Stimulated activated naive CD8-positive, alpha-beta T cell treated with anti-CD3 and anti-CD28 coated beads, Interleukin-15, Interleukin-2, amounts not matched to agents 100 ng/mL and 50 ng/mL, for 24 hours (primary cell): Measurements from ENCODE around the gene AATF.

Experiments used
- H3K27ac Mint-ChIP-seq: one replicate; pipeline ENCODE4 v1.8.0; 2021; ENCODE audit warnings: mild to moderate bottlenecking, mixed read lengths
- H3K27me3 Mint-ChIP-seq: one replicate; pipeline ENCODE4 v1.8.0; 2021; ENCODE audit warnings: mixed read lengths
- H3K36me3 Mint-ChIP-seq: one replicate; pipeline ENCODE4 v1.8.0; 2021; ENCODE audit warnings: low read depth, mixed read lengths
- H3K4me1 Mint-ChIP-seq: one replicate; pipeline ENCODE4 v1.8.0; 2021; ENCODE audit warnings: low read depth, mixed read lengths
- H3K4me3 Mint-ChIP-seq: one replicate; pipeline ENCODE4 v1.8.0; 2021; ENCODE audit warnings: mild to moderate bottlenecking, mixed read lengths
- H3K9me3 Mint-ChIP-seq: one replicate; pipeline ENCODE4 v1.8.0; 2021; ENCODE audit warnings: mixed read lengths

AATF gene, protein sequence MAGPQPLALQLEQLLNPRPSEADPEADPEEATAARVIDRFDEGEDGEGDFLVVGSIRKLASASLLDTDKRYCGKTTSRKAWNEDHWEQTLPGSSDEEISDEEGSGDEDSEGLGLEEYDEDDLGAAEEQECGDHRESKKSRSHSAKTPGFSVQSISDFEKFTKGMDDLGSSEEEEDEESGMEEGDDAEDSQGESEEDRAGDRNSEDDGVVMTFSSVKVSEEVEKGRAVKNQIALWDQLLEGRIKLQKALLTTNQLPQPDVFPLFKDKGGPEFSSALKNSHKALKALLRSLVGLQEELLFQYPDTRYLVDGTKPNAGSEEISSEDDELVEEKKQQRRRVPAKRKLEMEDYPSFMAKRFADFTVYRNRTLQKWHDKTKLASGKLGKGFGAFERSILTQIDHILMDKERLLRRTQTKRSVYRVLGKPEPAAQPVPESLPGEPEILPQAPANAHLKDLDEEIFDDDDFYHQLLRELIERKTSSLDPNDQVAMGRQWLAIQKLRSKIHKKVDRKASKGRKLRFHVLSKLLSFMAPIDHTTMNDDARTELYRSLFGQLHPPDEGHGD

DNA sequence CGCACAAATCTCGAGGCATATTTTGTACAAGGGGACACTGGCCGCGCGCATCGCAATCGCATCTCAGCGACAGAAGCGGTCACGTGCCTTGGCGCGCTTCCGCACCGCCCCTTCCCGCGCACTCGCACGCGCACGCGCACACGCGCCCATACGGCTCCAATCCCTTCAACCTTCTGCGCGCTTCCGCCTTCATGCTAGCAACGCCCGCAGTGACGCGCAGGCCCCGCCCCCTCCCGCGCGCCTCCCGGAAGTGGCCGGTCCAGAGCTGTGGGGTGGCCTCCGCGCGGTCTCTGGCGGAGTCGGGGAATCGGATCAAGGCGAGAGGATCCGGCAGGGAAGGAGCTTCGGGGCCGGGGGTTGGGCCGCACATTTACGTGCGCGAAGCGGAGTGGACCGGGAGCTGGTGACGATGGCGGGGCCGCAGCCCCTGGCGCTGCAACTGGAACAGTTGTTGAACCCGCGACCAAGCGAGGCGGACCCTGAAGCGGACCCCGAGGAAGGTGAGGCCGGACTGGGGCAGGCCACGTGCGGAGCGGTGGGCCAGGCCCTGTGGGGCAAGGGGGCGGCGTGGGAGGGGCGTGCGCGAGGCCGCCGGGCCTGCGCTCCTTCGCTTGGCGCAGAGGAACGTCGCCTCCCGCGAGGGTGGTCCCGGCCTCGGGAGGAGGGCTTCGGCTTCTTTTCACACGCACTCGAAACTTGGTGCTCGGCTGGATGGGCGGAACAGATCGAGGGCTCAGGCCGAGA is at the start of gene AATF:
TSS of gene AATF (plus strand) at position 238 of the 744 bp plus-strand sequence. CDS start at position 410, 172 bp downstream.
- Mint-ChIP-seq H3K4me3 (peak within 1 kb of the TSS; percentile 92), H3K36me3 (peaks cover 45% of the 10 kb centered on the region), H3K9me3 (no peaks in the 10 kb centered on the region), H3K4me1 (peaks cover 50% of the 10 kb centered on the region), H3K27me3 (peaks cover 34% of the 10 kb centered on the region), H3K27ac (peak within 1 kb of the TSS; percentile 84)

DNA sequence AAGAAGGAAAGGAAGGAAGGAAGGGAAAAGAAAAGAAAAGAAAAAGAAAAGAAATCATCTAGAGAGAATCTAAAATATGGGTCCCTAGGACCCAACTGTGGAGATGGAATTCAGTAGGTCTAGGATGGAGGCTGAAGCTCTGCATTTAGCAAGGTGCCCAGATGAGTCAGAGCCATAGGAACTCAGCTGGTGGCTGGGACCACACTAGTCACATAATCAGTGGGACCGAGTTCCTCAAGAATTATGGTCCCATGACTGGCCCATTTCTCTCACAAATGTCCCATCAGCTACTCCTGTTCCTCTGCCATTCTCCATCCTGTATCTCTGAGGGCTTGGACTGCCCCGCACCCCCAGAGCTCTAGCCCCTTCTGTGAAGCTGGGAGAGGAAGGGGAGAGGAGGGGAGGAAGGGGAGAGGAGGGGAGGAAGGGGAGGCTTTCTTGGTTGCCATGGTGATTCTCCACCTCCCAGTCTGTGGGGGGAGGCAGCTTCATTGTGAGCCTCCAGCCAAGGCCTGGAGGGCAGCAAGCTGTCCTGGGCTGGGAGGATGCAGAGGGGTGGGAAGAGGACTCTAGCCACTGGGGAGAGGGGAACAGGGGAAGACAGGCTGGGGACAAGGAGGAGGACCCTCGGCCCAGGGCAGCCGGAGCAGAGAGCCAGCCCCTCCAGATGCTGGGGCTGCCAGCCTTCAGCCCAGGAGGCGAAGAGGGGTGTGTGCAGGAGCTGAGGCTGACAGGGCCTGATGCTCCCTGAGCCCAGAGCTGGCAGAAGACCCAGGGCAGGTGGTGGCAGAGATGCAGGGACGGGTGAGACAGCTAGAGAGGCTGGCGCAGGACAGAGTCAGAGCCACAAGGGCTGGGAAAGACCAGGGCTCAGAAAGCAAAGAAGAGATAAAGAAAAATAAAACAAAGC is 49.2 kb upstream of the AATF start:
- H3K9me3 Mint-ChIP-seq, result no peaks in the 10 kb centered on the region
- H3K27me3 Mint-ChIP-seq, result peaks cover 25% of the 10 kb centered on the region
- no peak overlapping the region for H3K27ac Mint-ChIP-seq
- no peaks in the 10 kb centered on the region for H3K4me1 Mint-ChIP-seq
- H3K4me3 Mint-ChIP-seq, result no peak overlapping the region
- H3K36me3 Mint-ChIP-seq, result no peaks in the 10 kb centered on the region

- Mint-ChIP-seq H3K9me3 (no peaks in the 10 kb centered on the region), H3K4me1 (no peaks in the 10 kb centered on the region), H3K27ac (no peak overlapping the region), H3K27me3 (peaks cover 24% of the 10 kb centered on the region), H3K36me3 (no peaks in the 10 kb centered on the region), H3K4me3 (no peak overlapping the region)
Observed at GRCh38 chr17:36900160-36900512, 48.6 kb upstream of the AATF start.

DNA sequence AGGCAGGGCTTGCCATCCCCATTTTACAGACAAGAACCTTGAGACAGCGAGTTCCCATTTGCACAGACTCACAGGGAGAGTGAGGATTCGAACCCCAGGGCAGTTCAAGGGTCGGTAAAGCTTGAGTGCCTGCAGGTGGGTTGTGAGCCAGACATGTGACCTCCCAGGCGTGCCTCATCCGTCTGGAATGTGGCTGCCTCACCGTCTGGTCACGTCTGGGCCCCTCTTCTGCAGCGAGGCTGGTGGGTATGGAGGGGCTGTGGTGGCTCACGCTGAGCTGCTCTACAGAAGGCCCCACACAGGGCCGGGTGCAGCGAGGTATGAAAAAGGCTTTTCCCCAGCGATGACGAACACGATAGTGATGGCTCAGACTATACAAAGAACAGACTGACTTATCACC is 47.2 kb upstream of the AATF start:
- H3K27me3 Mint-ChIP-seq, result peaks cover 25% of the 10 kb centered on the region
- no peak overlapping the region for H3K27ac Mint-ChIP-seq
- H3K4me3 Mint-ChIP-seq, result no peak overlapping the region
- H3K4me1 Mint-ChIP-seq, result no peaks in the 10 kb centered on the region
- no peaks in the 10 kb centered on the region for H3K9me3 Mint-ChIP-seq
- no peaks in the 10 kb centered on the region for H3K36me3 Mint-ChIP-seq

DNA sequence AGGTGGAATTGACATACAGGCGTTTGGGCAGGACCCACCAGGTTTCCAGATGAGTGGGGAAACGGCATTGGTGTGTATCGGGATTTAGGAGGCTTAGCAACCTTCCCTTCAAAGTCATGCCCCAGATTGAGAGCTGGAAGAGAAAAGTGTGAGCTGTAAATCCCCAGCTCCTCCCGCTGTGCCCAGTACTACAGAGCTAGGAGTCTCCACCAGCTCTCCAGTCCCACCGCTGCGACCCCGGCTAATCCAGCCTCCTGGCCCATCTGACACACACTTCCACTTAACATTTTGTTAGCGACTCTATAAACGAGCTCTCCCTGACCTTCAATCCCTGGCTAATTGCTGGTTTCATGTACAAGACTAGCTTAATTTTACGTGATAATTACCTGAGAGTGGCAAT is 41.3 kb upstream of the AATF start:
- Mint-ChIP-seq H3K9me3 (no peaks in the 10 kb centered on the region), H3K4me3 (no peak overlapping the region), H3K36me3 (no peaks in the 10 kb centered on the region), H3K27me3 (peaks cover 51% of the 10 kb centered on the region), H3K27ac (no peak overlapping the region), H3K4me1 (no peaks in the 10 kb centered on the region)

DNA sequence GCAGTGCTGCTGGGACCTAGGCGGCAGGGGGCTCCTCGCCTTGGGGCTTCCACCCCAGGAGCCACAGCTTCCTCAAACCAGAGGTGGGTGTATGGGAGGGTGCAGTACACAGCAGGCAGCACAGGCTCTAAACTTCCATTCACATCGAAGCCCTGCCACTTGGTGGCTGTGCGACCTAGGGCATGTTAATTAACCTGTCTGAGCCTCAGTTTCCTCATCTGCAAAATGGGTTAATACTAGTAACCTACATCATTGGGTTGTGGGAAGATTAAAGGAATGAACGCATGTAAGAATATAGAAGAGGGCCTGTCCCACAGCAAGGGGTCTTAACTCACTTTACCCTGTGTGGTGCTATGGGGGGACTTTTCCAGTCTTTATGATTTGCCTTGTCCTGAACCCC is 38.2 kb upstream of the AATF start:
- Mint-ChIP-seq H3K27me3 (peaks cover 39% of the 10 kb centered on the region), H3K4me1 (no peaks in the 10 kb centered on the region)

GRCh38 chr17:36911001-36911400 is 37.8 kb upstream of the AATF start:
- H3K4me1 Mint-ChIP-seq, result no peaks in the 10 kb centered on the region
- H3K27me3 Mint-ChIP-seq, result peaks cover 40% of the 10 kb centered on the region
- no peak overlapping the region for H3K27ac Mint-ChIP-seq
- H3K36me3 Mint-ChIP-seq, result no peaks in the 10 kb centered on the region
- no peaks in the 10 kb centered on the region for H3K9me3 Mint-ChIP-seq
- no peak overlapping the region for H3K4me3 Mint-ChIP-seq

More for the DNA sequence above, 38.2 kb upstream of the AATF start:
- Mint-ChIP-seq H3K9me3 (no peaks in the 10 kb centered on the region), H3K27ac (no peak overlapping the region), H3K4me3 (no peak overlapping the region), H3K36me3 (no peaks in the 10 kb centered on the region)

DNA sequence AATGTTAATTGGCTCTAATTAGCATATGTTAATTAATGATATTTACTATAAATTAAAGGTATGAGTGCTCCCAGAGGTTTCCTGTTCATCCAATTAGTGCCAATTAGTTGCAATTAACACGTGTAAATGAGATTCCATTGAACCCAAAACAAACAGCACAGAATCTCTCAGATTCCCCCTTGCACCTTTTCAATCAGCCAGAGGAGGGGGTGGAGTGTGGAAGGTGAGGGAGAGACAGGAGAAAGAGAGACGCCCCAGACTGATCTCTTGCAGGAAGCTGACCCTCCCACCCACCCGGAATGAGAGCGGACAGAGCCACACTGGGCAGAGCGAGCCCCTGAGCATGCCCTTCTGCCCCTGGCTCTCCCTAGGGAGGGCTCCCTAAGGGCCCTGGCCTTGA is 35.6 kb upstream of the AATF start:
- Mint-ChIP-seq H3K27me3 (peaks cover 24% of the 10 kb centered on the region), H3K4me1 (peaks cover 3% of the 10 kb centered on the region), H3K27ac (no peak overlapping the region), H3K9me3 (no peaks in the 10 kb centered on the region), H3K36me3 (no peaks in the 10 kb centered on the region), H3K4me3 (no peak overlapping the region)

DNA sequence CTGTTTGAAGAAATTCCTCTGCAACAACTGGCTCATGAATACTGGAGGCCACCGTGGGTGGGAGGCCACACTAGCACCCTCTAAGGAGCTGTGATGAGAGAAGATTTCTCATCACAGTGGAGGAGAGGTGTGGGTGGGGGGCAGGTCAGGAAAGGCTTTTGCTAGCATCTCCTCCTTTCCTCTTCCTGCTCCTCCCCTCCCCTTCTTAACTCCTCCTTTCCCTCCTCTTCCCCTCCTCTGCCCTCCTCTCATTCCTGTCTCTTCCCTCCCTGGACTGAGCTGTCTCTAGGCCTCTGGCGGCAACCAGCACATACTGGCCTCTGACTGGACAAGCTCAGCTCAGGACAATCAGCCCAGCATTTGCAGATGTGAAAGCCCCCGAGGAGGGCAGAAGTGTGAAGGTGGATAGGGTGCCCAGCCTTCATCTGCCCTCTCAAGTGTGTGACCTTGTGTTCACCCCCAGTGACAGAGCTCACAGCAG is 30.5 kb upstream of the AATF start:
- Mint-ChIP-seq H3K36me3 (no peaks in the 10 kb centered on the region), H3K4me3 (no peak overlapping the region), H3K4me1 (peaks cover 20% of the 10 kb centered on the region), H3K9me3 (no peaks in the 10 kb centered on the region), H3K27ac (no peak overlapping the region), H3K27me3 (peaks cover 40% of the 10 kb centered on the region)

- no peak overlapping the region for H3K27ac Mint-ChIP-seq
- peaks cover 20% of the 10 kb centered on the region for H3K4me1 Mint-ChIP-seq
- H3K4me3 Mint-ChIP-seq, result no peak overlapping the region
- H3K36me3 Mint-ChIP-seq, result no peaks in the 10 kb centered on the region
- H3K9me3 Mint-ChIP-seq, result no peaks in the 10 kb centered on the region
- peaks cover 41% of the 10 kb centered on the region for H3K27me3 Mint-ChIP-seq
Observed at GRCh38 chr17:36919407-36919968, 29.3 kb upstream of the AATF start.

DNA sequence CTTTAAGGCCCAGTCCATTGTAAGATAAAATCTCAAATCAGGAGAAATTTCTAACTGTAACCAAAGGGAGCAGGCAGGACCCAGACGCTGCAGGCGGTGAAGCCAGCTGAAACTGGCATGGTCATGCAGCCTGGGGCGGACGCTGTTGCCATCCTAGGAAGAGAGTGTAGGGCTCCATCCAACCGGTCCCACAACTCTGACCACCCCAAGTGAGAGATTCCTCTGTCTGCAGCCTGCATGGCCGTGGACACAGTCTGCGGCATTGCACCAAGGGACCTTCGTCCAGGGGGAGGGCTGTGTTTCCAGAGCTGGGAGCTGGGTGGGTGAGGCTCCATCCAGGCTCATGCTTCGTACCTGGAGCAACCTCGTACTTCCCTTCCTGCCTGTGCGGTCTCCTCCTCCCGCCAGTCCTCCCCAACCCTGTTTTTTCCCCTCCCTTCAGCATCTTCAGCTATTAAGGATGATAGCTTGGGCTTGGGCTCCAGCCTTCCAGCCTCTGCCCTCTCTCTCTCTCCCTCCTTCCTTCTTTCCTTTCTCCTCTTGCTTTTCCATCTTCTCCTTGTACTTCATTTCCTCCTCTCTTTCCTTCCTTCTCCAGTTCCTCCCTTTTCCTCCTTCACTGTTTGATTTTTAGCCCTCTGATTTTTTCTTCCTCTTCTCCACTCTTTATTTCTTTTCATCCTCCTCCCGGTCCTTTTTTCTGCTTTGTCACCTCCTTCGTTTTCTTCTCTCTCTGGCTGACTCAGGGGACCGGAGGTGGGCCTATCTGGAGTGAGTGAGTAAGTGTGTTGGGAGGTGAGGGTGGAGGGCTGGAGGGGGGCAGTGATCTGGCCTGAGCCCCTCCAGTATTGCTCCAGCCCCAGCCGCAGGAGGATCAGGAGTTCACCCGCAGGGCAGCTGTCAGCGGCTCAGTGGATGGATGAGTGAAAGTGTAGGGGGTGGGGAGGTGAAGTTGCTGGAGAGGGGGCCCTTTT is 28.4 kb upstream of the AATF start:
- Mint-ChIP-seq H3K36me3 (no peaks in the 10 kb centered on the region), H3K9me3 (no peaks in the 10 kb centered on the region), H3K27ac (peak overlapping the region; percentile 87), H3K27me3 (peaks cover 43% of the 10 kb centered on the region), H3K4me1 (peaks cover 20% of the 10 kb centered on the region), H3K4me3 (peak overlapping the region; percentile 58)

DNA sequence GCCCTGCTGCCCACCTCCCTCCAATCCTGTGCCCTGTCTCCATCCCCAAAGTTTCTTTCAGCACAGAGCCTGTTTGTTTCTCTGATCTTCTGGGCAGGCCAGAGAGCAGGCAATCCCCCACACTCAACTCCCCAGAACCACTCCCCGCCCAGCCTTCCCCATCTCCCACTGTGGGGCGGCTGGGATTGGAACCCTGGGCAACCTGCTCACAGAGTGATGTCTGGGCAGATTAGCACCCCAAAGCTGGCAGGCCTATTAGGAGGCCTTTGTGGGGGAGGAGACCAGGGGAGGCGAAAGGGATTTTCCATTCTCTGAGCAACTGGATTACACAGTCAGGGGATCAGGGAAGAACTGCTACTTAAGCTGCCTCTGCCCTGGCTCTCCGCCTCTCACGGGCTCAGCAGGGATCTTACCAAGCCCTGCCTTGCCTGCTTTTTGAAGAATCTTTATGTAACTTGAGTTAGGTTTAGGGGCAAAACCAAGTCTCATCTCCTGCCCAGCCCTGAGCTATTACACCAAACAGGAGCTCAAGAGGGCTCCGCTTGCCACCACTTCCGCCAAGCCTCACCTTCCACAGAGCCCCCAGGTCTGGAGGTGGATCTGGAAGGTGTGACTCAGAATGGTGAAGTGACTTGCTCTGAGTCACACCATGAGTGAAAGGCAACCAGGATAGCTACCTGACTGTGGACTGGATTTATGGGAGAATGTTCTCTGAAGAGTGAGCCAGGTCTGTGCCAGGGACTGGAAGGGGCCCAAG is 27.5 kb upstream of the AATF start:
- H3K36me3 Mint-ChIP-seq, result no peaks in the 10 kb centered on the region
- peaks cover 20% of the 10 kb centered on the region for H3K4me1 Mint-ChIP-seq
- H3K27ac Mint-ChIP-seq, result peak overlapping the region; percentile 87
- no peaks in the 10 kb centered on the region for H3K9me3 Mint-ChIP-seq
- H3K27me3 Mint-ChIP-seq, result peaks cover 49% of the 10 kb centered on the region
- peak overlapping the region; percentile 14 for H3K4me3 Mint-ChIP-seq

DNA sequence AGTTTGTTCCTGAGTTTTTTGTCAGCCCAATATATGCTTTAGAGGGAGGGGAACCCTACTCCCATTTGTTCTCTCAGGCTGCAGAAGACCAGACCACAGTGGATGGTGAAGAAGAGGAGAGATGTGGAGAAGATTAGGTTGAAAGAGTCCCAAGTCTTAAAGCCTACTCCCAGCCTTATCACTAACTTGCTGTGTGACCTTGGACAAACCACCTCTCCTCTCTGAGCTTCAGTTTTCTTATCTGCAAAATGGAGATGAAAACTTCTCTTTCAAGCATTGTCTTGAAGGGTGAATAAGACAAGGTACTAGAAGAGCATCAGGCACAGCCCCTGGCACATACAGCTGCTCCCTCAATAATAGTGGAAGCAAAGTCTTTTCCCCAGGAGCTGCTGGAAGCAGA is 26.6 kb upstream of the AATF start:
- H3K27ac Mint-ChIP-seq, result no peak overlapping the region
- H3K4me3 Mint-ChIP-seq, result no peak overlapping the region
- peaks cover 54% of the 10 kb centered on the region for H3K27me3 Mint-ChIP-seq
- no peaks in the 10 kb centered on the region for H3K36me3 Mint-ChIP-seq
- peaks cover 20% of the 10 kb centered on the region for H3K4me1 Mint-ChIP-seq
- H3K9me3 Mint-ChIP-seq, result no peaks in the 10 kb centered on the region
